ENCODE data around the gene DBNDD2.

Gene DBNDD2

GRCh38 chr20:45450097-45450818 is 42.2 kb downstream of the DBNDD2 start:
- no peak for DNase-seq (ENCODE audit: low read depth)

GRCh38 chr20:45452238-45452637 is 44.1 kb downstream of the DBNDD2 start:
- no peak for DNase-seq (ENCODE audit: low read depth)

- no peak for DNase-seq (ENCODE audit: low read depth)
Measured at GRCh38 chr20:45452772-45453691, 44.9 kb downstream of the DBNDD2 start.

- no peak for DNase-seq (ENCODE audit: low read depth)
Measured at GRCh38 chr20:45456632-45457031, 48.5 kb downstream of the DBNDD2 start.

GRCh38 chr20:45459606-45460005 is 51.5 kb downstream of the DBNDD2 start:
- no peak for DNase-seq (ENCODE audit: low read depth)

All from activated T-cell treated with anti-CD3 and anti-CD28 coated beads for 1 hour (primary cell).